ENCODE data around the gene WDR27.

The WDR27 gene

DNA sequence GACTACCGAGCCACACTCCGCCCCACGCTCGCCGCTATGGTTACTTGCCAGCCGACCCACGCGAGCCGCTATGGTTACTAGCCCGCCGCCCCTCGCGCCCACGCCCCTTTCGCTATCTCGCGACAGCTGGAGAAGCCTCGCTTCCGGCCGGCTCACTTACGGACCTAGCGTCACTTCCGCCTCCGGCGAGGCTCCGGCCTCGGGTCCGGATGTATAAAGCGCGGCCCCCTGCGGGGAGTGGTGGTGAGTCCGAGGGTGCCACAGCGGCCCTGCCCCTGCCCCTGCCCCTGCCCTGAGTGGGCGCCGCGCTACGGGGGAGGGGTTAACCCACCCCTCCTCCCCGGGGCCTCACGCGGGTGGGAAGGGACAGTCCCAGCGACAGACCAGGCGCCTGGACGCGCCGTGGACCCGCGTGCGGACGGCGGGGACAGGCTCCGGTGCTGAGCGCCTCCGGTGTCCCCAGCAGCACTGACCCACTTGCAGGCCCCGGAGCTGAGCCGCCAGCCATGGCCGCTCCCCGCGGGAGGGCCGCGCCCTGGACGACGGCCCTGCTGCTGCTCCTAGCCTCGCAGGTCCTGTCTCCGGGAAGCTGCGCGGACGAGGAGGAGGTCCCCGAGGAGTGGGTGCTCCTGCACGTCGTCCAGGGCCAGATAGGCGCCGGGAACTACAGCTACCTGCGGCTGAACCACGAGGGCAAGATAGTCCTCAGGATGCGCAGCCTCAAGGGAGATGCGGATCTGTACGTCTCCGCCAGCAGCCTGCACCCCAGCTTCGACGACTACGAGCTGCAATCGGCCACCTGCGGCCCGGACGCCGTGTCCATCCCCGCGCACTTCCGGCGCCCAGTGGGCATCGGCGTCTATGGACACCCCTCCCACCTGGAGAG, at the start of gene WDR27, which contains the start of gene C6orf120:
TSS of gene WDR27 (minus strand) at position 76 of the 886 bp plus-strand sequence. CDS start 13,024 bp downstream, outside the sequence.
TSS of gene C6orf120 (plus strand) at position 173 of the 886 bp plus-strand sequence. CDS start at position 507, 334 bp downstream.
- DNase-seq (ENCODE audit: low spot score) = peak; percentile 94

DNA sequence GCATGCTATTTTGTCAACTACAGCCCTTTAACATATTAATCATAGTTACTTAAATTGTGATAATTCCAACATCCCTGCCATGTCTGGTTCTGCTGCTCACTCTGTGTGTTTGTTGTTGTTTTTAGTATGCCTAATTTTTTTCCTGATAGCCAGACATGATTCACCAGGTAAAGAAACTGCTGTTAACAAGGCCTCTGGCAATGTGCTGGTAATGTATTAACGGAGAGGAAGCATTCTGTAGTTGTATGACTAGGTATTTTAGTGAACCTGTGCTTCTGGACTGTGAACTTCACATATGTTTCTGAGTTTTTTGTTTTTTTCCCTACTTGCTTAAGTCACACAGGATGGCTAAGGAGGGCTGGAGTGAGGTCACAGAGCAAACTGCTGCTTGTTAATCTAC, 44.7 kb upstream of the WDR27 start:
- DNase-seq (ENCODE audit: low spot score) = no peak

DNA sequence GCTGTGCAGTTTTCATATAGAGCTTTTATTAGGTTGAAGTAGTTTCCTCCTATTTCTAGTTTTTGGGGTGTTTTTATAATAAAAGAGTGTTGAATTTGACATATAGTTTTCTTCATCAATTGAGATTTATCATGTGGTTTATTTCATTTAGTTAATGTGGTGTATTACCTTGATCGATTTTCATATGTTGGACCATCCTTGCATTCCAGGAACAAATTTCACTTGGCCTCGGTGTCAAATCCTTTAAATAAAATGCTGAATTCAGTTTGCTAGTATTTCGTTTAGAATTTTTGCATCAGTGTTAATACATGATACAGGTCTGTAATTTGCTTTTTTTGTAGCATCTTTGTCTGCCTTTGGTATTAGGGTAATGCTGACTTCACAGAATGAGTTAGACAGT, 43.6 kb upstream of the WDR27 start:
- no peak for DNase-seq (ENCODE audit: low spot score)

DNA sequence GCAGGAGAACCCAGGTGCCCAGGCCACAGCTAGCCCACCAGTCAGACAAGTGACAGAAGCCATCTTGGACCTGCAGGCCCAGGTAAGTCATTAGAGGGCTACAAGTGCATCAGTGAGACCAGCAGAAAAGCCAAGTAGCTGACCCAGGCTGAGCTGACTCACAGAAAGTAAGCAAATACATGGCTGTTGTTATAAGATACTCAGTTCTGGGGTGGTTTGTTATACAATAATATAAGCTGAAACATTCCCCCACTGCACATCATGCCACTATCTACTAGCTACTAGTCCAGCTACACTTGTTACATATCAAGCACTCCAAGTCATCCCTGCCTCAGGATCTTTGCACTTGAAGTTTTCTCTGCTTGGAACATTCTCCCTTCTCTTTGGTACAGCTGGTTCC, 39.5 kb upstream of the WDR27 start:
- no peak for DNase-seq (ENCODE audit: low spot score)

DNA sequence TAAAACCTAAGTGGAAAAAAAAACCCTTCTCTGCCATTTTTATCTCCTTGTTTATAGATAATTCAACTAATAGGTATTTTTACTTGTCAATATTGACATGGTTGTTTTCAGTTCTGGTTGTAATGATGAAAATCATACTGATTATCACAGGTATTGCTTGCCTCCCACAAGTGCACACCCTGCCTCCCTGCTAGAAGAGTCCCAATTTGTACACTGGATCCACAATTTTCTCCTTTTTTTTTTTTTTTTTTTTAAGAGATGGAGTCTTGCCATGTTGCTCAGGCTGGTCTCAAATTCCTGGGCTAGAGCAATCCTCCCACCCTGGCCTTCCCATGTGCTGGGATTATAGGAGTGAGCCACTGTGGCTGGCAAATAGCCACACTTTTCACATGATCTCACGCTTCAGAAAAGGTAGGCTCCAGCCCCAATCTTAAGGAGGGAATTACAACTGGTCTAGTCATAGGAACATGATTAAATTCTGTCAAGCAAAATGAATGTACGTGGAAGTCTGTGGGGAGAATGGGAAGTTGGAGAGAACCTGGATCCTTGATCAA, 37.2 kb upstream of the WDR27 start:
- no peak for DNase-seq (ENCODE audit: low spot score)

DNA sequence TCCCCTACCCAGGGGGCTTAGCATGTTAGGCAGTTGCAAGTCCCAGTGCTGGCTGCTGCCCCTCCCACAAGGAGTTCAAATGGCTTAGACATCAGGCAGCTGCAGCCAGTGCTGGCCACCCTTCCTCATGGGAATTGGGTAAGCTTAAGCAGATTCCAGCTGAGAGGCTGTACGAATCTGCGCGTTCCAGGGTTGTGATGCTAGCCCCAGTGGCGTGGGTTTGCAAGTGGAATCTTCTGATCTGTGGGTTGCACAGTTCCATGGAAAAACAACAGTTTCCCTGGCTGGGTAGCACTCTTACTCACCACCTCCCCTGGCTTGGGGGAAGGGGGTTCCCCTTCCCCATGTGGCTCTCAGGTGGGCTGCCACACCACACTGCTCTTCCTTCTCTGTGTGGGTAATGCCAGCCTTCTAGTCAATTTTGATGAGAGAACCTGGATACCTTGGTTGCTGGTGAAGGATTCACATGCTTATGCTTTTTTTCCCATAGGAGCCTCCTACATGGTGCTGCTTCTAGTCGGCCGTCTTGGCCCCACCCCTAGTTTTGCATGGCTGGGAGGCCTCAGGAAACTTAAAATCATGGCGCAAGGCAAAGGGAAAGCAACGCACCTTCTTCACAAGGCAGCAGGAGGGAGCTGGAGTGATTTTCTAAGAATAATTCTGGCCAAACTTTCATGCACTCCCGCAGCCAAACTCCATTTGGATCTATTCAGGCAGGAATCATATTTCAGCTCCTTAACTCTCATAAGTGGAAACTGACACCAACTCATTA, 36.6 kb upstream of the WDR27 start:
- no peak for DNase-seq (ENCODE audit: low spot score)

DNA sequence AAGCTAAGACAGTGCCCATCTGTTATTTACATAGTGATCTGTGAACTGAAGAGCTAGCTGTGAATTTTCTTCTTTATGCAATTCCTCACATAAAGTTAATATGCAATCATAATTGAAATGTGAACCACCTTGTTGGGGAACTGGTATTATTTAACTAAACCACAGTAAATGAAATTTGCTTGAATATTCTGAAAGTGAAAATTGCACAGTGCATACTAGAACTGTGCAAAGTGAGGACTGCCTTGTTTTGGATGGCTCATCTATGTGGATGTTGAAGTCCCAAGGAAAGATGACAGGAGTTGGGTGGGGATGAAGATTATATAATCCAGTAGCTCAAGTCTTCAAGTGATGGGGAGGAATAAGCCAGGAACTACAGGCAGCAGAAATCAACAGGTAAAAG, 28.1 kb upstream of the WDR27 start:
- no peak for DNase-seq (ENCODE audit: low spot score)

DNA sequence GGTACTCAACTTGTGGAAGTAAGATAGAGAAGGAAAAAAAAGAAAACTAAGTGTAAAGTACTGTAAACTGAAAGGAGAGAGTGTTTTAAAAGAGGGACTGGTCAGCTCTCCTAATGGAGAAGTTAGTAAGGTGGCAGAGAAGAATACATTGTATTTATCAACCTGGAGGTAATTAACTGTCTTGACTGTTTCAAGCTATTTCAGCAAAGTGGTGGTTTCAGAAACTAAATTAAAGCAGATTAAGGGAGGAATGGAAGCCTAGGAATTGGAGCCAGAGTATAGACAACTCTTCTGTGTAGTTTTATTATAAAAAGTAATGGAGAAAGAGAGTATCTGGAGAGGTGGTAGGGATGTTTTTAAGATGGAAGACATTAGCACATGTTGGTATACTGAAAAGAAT, 25.1 kb upstream of the WDR27 start:
- DNase-seq (ENCODE audit: low spot score) = no peak

DNA sequence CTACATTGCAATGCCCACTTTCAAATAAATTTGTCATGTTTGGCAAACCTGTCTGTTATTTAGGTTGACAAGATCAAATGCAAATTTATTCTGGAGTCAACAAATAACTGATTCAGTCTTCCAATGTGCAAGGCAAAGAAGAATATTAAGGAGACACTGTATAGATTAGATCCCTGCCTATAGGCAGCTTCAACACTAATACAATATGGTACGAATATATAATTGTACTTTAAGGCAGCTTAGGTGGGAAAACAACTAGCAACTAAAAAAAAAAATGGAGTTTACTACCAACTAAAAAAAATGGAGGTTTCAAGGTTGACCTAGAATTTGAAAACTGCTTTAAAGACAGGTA, 24.2 kb upstream of the WDR27 start:
- DNase-seq (ENCODE audit: low spot score) = no peak

DNA sequence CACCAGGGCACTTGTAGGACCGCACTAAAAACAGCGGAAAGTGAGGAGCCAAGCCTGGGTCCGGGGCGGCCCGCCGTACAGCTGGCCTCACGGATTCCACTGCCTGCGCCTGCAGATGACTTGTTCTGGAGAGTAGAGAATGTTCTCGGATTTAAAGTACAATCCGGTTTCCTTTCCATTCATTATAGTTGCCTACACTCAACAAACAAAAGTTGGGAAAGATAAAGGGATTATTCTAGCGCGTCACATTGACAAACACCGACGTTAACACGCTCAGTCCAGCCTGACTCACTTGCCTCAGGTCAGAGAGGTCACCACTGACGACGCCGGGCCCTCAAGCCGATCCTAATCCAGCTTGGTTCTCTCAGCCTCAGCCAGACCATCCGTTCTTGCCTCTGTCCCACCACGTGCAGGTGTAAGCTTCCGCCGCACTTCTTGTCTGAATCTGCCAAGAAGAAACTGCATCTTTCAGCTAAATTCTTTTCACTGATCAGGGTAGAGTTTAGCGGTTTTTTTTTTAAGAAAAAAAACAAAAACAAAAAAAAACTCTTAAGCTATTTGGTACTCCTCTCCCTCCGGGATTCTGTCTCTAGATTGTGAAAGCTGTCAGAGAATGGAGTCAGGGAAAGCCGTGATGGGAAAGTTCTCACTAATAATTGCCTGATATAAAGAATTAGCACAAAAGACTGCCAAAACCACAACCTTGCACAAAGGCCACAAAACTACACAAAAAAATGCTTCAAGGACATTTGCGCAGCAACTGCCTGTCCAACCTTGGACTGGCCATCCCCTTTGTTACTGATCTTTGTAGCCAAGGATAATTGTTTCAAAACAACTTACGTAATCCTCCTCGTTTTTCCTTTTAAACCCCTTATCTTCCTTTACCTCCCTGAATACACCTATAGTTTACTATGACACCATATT, 23.6 kb upstream of the WDR27 start:
- peak; percentile 60 for DNase-seq (ENCODE audit: low spot score)

DNA sequence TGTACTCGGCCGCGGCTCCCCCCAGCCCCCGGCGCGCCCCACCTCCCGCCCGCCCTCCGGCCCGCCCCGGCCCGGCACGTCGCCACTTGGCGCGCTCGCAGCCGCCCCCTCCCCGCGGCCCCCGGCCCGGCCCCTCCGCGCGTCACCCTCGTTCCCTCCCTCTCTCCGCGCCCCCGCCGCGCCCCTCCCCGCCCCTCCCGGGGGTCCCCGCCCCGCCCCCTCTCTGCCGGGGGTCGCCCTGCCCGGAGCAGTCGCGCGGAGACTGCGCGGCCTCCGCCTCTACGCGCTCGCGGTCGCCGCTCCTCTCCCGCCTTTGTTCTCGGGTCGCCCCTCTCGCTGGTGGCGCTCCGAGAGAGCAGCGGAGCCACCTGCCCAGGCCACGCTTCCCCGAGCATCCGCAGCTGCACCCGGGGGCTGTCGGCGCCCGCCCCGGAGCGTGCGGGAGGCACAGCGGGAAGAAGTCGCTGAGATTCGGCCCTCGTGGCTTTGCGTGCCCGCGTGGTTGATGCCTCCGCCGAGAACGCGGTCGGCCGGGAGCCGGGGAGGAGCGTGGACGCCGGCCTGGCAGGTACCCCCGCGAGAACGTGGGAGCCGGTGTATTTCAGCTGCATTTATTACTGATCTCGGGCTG, 22.8 kb upstream of the WDR27 start, which contains the start of gene PHF10:
TSS of gene PHF10 (minus strand) at position 7 of the 631 bp plus-strand sequence. CDS start 569 bp downstream, outside the sequence.
- DNase-seq (ENCODE audit: low spot score) = peak; percentile 91

DNA sequence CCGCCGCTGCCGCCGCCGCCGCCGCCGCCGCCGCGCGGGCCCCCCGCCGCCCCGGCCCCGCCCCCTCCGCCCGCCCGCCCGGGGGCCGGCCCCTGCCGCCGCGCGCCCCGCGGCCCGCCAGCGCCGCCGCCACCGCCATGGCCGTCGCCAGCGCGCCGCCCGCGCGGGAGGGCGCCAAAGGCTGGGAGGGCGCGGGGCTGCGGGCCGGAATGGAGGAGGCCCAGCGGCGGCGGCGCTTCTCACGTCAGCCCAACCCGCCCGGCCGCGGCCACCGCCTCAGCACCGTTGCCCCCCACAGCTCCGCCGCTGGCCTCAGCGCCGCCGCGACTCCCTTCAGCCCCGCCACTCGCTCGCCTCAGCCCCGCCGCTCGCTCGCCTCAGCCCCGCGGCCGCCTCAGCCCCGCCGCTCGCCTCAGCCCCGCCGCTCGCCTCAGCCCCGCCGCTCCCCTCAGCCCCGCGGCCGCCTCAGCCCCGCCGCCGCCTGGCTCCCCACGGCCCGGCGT, 22.2 kb upstream of the WDR27 start:
- peak; percentile 83 for DNase-seq (ENCODE audit: low spot score)

DNA sequence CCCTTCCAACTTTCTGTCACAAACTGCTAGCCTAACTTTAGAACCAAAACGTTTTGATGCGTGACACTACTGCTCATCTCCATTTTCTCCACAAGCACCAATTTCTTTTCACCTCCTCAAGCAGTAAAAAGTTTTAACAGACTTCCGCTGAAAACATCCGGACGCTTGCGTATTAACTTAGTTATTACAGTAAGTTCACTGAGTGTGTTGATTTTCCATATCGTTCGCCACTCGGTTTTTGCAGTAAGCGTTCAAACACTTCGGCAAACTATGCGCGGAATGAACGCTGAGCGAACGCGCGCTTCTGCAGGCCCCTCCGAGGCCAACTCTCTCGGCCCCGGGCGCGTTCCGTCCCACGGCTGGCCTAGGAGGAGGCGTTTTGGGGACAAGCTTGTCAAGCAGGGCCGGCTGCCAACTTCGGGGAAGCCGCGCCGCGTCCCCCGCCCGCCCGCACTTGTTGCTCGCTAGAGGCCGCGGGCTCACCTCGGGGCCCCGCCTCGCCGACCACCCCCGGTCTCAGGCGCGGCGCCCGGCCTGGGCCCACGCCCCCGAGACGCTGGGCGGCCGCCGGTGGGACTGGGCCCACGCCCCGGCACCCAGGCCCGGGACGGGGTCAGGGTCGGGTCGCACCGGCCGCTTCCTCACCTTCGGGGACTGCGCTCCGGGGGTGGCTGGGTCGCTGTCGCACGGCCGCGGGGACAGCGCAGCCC, 21.5 kb upstream of the WDR27 start:
- DNase-seq (ENCODE audit: low spot score) = peak; percentile 69

DNA sequence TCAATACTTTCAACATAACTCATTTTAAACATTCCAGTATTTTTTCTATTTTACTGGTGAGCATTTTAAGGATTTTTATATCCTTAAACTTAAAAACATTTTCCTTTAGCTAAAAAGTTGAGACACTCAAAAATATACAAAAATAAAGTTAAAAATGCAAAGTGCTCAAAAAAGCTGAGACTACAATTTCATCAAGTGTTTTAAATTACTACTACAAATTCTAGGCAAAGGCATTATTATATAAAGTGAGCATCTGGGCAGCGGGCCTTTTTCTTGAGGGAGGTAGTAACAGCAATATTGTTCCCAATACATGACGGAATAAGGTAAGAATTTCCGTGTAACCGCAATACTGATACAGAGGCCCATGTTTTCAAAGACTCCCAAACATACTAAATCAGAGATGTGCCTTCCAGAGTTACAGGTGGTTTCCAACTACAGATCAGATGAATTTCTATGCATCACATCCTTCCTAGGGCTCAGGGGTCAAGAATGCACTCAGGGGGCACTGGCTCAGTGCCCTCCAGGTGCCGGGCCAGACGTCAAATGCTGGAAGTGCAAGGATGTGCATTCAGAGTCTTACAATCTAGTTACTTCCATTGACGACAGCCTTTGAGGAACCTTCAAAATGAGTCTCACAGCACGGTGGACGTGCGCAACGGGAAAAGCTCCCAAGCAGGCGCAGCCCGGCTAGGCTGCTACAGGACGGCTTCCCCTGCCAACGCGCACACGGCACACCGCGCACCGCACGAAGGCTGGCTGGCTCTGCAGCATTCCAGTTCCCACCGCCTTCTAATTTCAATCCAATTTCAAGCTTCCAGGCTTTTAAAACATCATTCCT, 20.8 kb upstream of the WDR27 start:
- DNase-seq (ENCODE audit: low spot score) = peak; percentile 39

DNA sequence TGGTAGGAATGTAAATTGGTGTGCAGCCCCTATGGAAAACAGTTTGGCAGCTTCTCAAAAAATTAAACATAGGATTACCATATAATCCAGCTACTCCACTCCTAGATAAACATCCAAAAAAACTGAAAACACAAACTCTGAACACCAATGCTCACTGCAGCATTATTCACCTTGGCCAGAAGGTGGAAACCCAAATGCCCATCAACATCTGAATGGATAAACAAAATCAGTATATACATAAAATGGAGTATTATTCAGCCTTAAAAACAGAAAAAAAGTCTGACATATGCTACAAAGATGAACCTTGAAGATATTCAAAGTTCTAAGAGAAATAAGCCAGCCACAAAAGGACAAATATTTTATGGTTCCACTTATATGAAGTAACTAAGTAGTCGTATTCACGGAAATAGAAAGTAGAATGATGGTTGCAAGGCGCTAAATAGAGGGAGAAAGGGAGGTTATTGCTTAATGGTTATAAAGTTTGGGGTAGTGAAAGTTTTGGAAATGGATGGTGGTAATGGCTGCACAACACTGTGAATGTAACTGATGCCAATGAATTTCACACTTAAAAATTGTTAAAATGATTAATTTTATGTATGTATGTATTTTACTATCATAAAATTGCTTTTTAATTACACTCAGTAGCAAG, 18.5 kb upstream of the WDR27 start:
- no peak for DNase-seq (ENCODE audit: low spot score)

DNA sequence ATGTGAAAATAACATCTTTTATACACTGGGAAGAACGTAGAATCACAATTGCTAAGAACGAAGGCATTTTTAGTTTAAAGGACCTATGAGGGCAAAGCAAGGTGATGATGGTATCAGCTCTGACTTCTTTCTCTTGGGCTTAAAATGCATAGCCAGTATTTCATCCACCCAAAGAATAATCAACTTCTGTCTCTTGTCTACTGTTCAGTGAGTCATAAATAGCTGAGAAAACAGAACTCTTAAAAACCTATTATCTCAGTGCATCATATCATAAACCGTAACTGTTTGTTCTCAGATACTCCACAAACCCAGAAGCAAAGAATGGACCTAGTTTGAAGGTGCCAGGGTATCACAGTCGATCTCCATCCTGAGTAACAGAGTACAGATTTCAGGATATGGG, 17.3 kb upstream of the WDR27 start:
- no peak for DNase-seq (ENCODE audit: low spot score)

DNA sequence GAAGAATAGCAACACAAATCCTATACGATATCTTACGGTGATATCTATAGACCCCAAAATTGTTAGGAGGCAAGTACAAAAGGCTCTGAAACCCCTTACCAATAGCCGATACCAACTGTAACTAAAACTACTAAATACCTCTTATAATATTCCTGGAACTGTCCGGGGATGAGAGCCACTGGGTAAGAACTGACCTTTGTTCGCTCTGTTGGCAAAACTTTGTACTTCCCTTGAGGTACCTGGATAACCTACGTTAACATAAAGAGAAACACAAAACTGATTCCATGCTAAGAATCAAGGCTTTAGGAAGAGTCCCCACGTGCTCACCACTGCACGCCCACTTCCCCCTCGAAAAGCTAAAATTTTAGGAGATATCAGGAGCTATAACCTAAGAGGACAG, 12.8 kb upstream of the WDR27 start:
- DNase-seq (ENCODE audit: low spot score) = no peak

DNA sequence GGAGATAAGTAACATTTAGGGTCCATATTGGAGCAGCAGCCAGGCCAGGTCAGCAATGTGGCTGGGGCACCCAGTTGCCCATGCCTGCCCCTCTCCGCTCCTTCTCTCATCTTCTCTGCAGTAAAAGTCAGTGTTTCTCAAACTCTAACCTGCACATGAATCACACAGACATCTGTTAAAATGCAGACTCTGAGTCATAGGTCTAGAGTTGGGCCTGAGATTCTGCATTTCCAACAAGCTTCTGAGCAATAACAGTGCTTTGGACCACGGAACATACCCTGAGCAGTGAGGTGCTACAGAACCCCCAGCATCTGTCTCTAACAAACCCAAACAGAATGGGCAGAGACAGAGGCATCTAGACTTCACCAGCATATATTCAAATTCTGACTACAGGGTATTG, 12.3 kb upstream of the WDR27 start:
- DNase-seq (ENCODE audit: low spot score) = no peak

DNA sequence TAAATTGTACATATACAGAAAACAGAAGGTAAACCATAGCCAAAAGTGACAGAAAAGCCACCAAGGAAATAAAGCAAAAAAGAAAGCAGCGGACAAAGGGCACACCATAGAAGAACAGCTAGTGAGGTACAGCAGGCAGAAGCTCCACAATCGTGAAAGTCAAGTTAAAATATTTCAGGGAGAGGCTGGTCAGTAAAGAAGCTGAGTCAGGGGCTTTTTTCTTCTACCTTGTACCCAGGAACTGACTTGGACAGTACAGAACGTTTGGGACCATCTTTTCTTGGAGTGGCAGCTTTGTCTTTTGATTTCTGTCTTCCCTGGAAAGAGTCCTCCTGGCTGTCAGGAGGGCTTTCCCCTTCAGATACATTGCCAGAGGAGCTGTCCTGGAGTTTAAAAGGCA, 8.2 kb upstream of the WDR27 start:
- DNase-seq (ENCODE audit: low spot score) = no peak

All from iPS-NIHi11 (cell line).